GM23248 (cell line): ENCODE results near the gene DRAM1. TPM values are rescaled to one million over a fixed set of nuclear protein-coding genes. Genes with fewer than 3 reads are reported as not detected.
"Not testable (repeated sequence)": the region's sequence is repeated elsewhere in the genome, so short reads cannot be mapped to it uniquely, and the experiment has no call there.

Experiments used
- DNase-seq: peaks from one replicate; pipeline ENCODE4 v3.0.0-alpha.2; 2015
- H2AFZ ChIP-seq: fragments of 200-600 bp; sonication (generic); 2 replicates; pipeline ENCODE4 v1.6.1; 2016; ENCODE audit warnings: antibody characterized with exemption
- H3F3A ChIP-seq: fragments of 200-600 bp; sonication (generic); 2 replicates; pipeline ENCODE4 v1.6.1; 2016; ENCODE audit warnings: mild to moderate bottlenecking, antibody characterized with exemption, mixed run types; ENCODE audit not compliant: insufficient read depth
- H3K27ac ChIP-seq: fragments of 200-600 bp; sonication (generic); 2 replicates; pipeline ENCODE4 v1.5.1; 2016; ENCODE audit warnings: mild to moderate bottlenecking
- H3K27me3 ChIP-seq: fragments of 200-600 bp; sonication (generic); replicated peaks from 2 replicates; pipeline ENCODE4 v1.6.1; 2016; ENCODE audit warnings: mild to moderate bottlenecking; ENCODE audit not compliant: insufficient read depth
- H3K36me3 ChIP-seq: fragments of 200-600 bp; sonication (generic); 2 replicates; pipeline ENCODE4 v1.6.1; 2016; ENCODE audit warnings: low read depth, mild to moderate bottlenecking
- H3K4me1 ChIP-seq: fragments of 200-600 bp; sonication (generic); 2 replicates; pipeline ENCODE4 v1.6.1; 2016; ENCODE audit warnings: mild to moderate bottlenecking; ENCODE audit not compliant: insufficient read depth
- H3K4me2 ChIP-seq: fragments of 200-600 bp; sonication (generic); one replicate; pipeline ENCODE4 v1.6.1; 2016; ENCODE audit warnings: mild to moderate bottlenecking; ENCODE audit not compliant: unreplicated experiment
- H3K4me3 ChIP-seq: fragments of 200-600 bp; sonication (generic); 2 replicates; pipeline ENCODE4 v1.5.1; 2016; ENCODE audit warnings: mild to moderate bottlenecking
- H3K79me2 ChIP-seq: fragments of 200-600 bp; sonication (generic); 2 replicates; pipeline ENCODE4 v1.6.1; 2016; ENCODE audit warnings: mild to moderate bottlenecking; ENCODE audit not compliant: insufficient read depth
- H3K9ac ChIP-seq: fragments of 200-600 bp; sonication (generic); 2 replicates; pipeline ENCODE4 v1.6.1; 2016; ENCODE audit warnings: mild to moderate bottlenecking
- H3K9me2 ChIP-seq: fragments of 200-600 bp; sonication (generic); 2 replicates; pipeline ENCODE4 v1.6.1; 2016; ENCODE audit warnings: mixed run types, mild to moderate bottlenecking, moderate library complexity; ENCODE audit not compliant: insufficient read depth
- H3K9me3 ChIP-seq: fragments of 200-600 bp; sonication (generic); one replicate; pipeline ENCODE4 v1.6.1; 2017; ENCODE audit warnings: low read depth
- H4K20me1 ChIP-seq: fragments of 200-600 bp; sonication (generic); 2 replicates; pipeline ENCODE4 v1.6.0; 2016; ENCODE audit not compliant: insufficient read depth
- EZH2 ChIP-seq: fragments of 200-600 bp; sonication (generic); IDR thresholded peaks from 2 replicates; pipeline ENCODE4 v1.6.1; 2018; ENCODE audit warnings: antibody characterized with exemption, mild to moderate bottlenecking; ENCODE audit not compliant: insufficient read depth, poor library complexity, severe bottlenecking
- EZH2phosphoT487 ChIP-seq: fragments of 200-600 bp; sonication (generic); IDR thresholded peaks from 2 replicates; pipeline ENCODE4 v1.6.1; 2018; ENCODE audit warnings: antibody characterized with exemption, moderate library complexity, mild to moderate bottlenecking, low read depth; ENCODE audit not compliant: insufficient read depth
- WGBS, 2 experiments: methylation state at CpG; one replicate each; pipeline ENCODE4 v1.1.6; 2015 to 2017; ENCODE audit warnings: low lambda C conversion rate in 2 of 2, low coverage in 1 of 2; ENCODE audit errors: missing lambda C conversion rate in 2 of 2; 5-methylcytosine and 5-hydroxymethylcytosine counted together
- in situ Hi-C: fragments of 300-500 bp; cut with MboI; formaldehyde crosslinking; loops from 2 replicates; pipeline ENCODE4 v1.15.0; 2020
- polyA plus RNA-seq: library from polyadenylated mRNA; unstranded; fragments of >200 nt; fragmentation: Nextera tagmentation; extraction: Ambion mirVana; gene quantifications from 2 replicates; pipeline ENCODE4 v1.2.1, GENCODE V29; 2016
- total RNA-seq: library from RNA; depleted of rRNA; stranded (reverse); fragments of >200 nt; shearing (Covaris generic); gene quantifications from 2 replicates; pipeline ENCODE4 v1.2.3, GENCODE V29; 2014

The DRAM1 gene
- total and polyA plus RNA-seq, 2 experiments from 2014 or later = 86.8 to 99.2 TPM

GRCh38 chr12:101850199-101850598 is 27.2 kb upstream of the DRAM1 start:
- DNase-seq = no peak
- peaks cover 10% of the 10 kb centered on the region for H3F3A ChIP-seq
- in situ Hi-C loops = no loop called here
- no peak for TF ChIP-seq EZH2phosphoT487
- no peaks in the 10 kb centered on the region for H3K9me2 ChIP-seq
- H3K4me2 ChIP-seq = no peak overlapping the region
- H2AFZ ChIP-seq = no peak overlapping the region
- H3K4me1 ChIP-seq = peaks cover 6% of the 10 kb centered on the region
- no peak overlapping the region for H3K9ac ChIP-seq
- WGBS, 2 experiments = 63 to 69% methylated on average over 1 of the region's 1 CpG
- no peaks in the 10 kb centered on the region for H3K27me3 ChIP-seq
- H3K27ac ChIP-seq = no peak overlapping the region
- H3K36me3 ChIP-seq = no peaks in the 10 kb centered on the region
- H3K4me3 ChIP-seq = no peak overlapping the region
- H3K9me3 ChIP-seq = no peaks in the 10 kb centered on the region
- no peaks in the 10 kb centered on the region for H4K20me1 ChIP-seq
- no peaks in the 10 kb centered on the region for H3K79me2 ChIP-seq

- no peak overlapping the region for H3K4me2 ChIP-seq
- no peak overlapping the region for H3K4me3 ChIP-seq
- no peaks in the 10 kb centered on the region for H4K20me1 ChIP-seq
- no peaks in the 10 kb centered on the region for H3K9me3 ChIP-seq
- DNase-seq = no peak
- H3K79me2 ChIP-seq = no peaks in the 10 kb centered on the region
- peaks cover 33% of the 10 kb centered on the region for H3K4me1 ChIP-seq
- no peaks in the 10 kb centered on the region for H3K36me3 ChIP-seq
- H3K27ac ChIP-seq = no peak overlapping the region
- no peak overlapping the region for H2AFZ ChIP-seq
- H3K9me2 ChIP-seq = no peaks in the 10 kb centered on the region
- no peaks in the 10 kb centered on the region for H3K27me3 ChIP-seq
- H3F3A ChIP-seq = peaks cover 35% of the 10 kb centered on the region
- in situ Hi-C loops = no loop called here
- no peak overlapping the region for H3K9ac ChIP-seq
- TF ChIP-seq EZH2phosphoT487 (no peak), EZH2 (no peak)
These were observed 24.4 kb upstream of the DRAM1 start for GRCh38 chr12:101852998-101853397.

GRCh38 chr12:101854747-101855146 is 22.6 kb upstream of the DRAM1 start:
- no peak overlapping the region for H3K4me3 ChIP-seq
- no peak overlapping the region for H3K4me2 ChIP-seq
- no peak for DNase-seq
- no peaks in the 10 kb centered on the region for H3K9me2 ChIP-seq
- peaks cover 38% of the 10 kb centered on the region for H3F3A ChIP-seq
- peak overlapping the region; percentile 61; the same call in 1 of the 2 replicates for H2AFZ ChIP-seq
- H3K36me3 ChIP-seq = no peaks in the 10 kb centered on the region
- 91 to 96% methylated on average over 1 of the region's 1 CpG for WGBS, 2 experiments
- no peak overlapping the region for H3K9ac ChIP-seq
- H3K79me2 ChIP-seq = no peaks in the 10 kb centered on the region
- no peaks in the 10 kb centered on the region for H3K9me3 ChIP-seq
- no peaks in the 10 kb centered on the region for H4K20me1 ChIP-seq
- TF ChIP-seq EZH2phosphoT487 (no peak), EZH2 (no peak)
- no peaks in the 10 kb centered on the region for H3K27me3 ChIP-seq
- no peak overlapping the region for H3K27ac ChIP-seq
- in situ Hi-C loops = no loop called here
- peaks cover 48% of the 10 kb centered on the region for H3K4me1 ChIP-seq

- Histone ChIP-seq H3K4me2 (peak overlapping the region; percentile 18), H3F3A (peaks cover 45% of the 10 kb centered on the region), H3K36me3 (no peaks in the 10 kb centered on the region), H4K20me1 (no peaks in the 10 kb centered on the region), H3K9ac (no peak overlapping the region), H3K27ac (no peak overlapping the region), H2AFZ (peak overlapping the region; percentile 61; the same call in 1 of the 2 replicates), H3K9me3 (no peaks in the 10 kb centered on the region), H3K4me1 (peaks cover 55% of the 10 kb centered on the region), H3K27me3 (no peaks in the 10 kb centered on the region), H3K79me2 (no peaks in the 10 kb centered on the region), H3K4me3 (no peak overlapping the region), H3K9me2 (no peaks in the 10 kb centered on the region)
- TF ChIP-seq EZH2 (no peak), EZH2phosphoT487 (no peak)
- in situ Hi-C loops = no loop called here
- DNase-seq = peak; percentile 38
- WGBS, 2 experiments = 25 to 31% methylated on average over 3 of the region's 3 CpGs
These were observed 22.0 kb upstream of the DRAM1 start for GRCh38 chr12:101855364-101855884.

GRCh38 chr12:101855976-101856375 is 21.4 kb upstream of the DRAM1 start:
- no peaks in the 10 kb centered on the region for H3K27me3 ChIP-seq
- no peaks in the 10 kb centered on the region for H3K9me3 ChIP-seq
- H3K9ac ChIP-seq = no peak overlapping the region
- no peaks in the 10 kb centered on the region for H3K79me2 ChIP-seq
- no peaks in the 10 kb centered on the region for H3K9me2 ChIP-seq
- DNase-seq = no peak
- no peak overlapping the region for H2AFZ ChIP-seq
- 98 to 100% methylated on average over 3 of the region's 3 CpGs for WGBS, 2 experiments
- H3K36me3 ChIP-seq = no peaks in the 10 kb centered on the region
- no peaks in the 10 kb centered on the region for H4K20me1 ChIP-seq
- no peak for TF ChIP-seq EZH2
- no peak overlapping the region for H3K27ac ChIP-seq
- in situ Hi-C loops = no loop called here
- no peak overlapping the region for H3K4me2 ChIP-seq
- peaks cover 45% of the 10 kb centered on the region for H3F3A ChIP-seq
- peaks cover 59% of the 10 kb centered on the region for H3K4me1 ChIP-seq
- no peak overlapping the region for H3K4me3 ChIP-seq

DNA sequence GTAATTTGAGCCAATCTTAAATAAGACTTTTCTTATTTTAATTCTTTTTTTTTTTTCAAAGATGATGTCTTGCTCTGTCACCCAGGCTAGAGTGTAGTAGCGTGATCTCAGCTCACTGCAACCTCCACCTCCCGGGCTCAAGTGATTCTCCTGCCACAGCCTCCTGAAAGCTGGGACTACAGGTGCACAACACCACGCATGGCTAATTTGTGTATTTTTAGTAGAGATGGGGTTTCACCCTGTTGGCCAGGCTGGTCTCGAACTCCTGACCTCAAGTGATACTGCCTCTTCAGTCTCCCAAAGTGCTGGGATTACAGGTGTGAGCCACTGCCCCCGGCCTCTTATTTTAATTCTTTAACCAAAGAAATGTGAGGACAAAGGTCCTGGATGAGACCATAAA is 20.8 kb upstream of the DRAM1 start:
- Histone ChIP-seq H3K27ac (peak overlapping the region; percentile 52), H3F3A (peaks cover 45% of the 10 kb centered on the region), H3K4me1 (peaks cover 59% of the 10 kb centered on the region), H3K4me2 (peak overlapping the region; percentile 61)
- DNase-seq = peak; percentile 14
- H3K27me3 ChIP-seq, H2AFZ ChIP-seq, H3K36me3 ChIP-seq, H3K9me2 ChIP-seq, H3K4me3 ChIP-seq, H4K20me1 ChIP-seq, H3K9me3 ChIP-seq, H3K79me2 ChIP-seq, H3K9ac ChIP-seq, in situ Hi-C loops: not testable (repeated sequence)
- 77% methylated on average over 5 of the region's 5 CpGs for WGBS, 2 experiments
